Measurements from ENCODE around the gene ZSWIM6. TPM values are rescaled to one million over a fixed set of nuclear protein-coding genes. Genes with fewer than 3 reads are reported as not detected.

The ZSWIM6 gene
- total RNA-seq, 1 experiment from 2014 or later, result 4.2 TPM

GRCh38 chr5:61311056-61311610 lies 20.9 kb upstream of the ZSWIM6 start:
- Histone ChIP-seq H3K79me2 (ENCODE audit: low read length) (no peaks in the 10 kb centered on the region), H3K9me2 (replicated peaks; ENCODE audit: insufficient read depth, low read length) (no peaks in the 10 kb centered on the region), H3K9ac (ENCODE audit: low read length) (no peak overlapping the region), H4K20me1 (ENCODE audit: insufficient read depth, low read depth, low read length) (no peaks in the 10 kb centered on the region), H3K4me3 (ENCODE audit: low read length) (no peak overlapping the region), H2AFZ (ENCODE audit: low read length) (no peak overlapping the region), H3K27me3 (ENCODE audit: low read length) (no peaks in the 10 kb centered on the region), H3K4me2 (ENCODE audit: low read depth, low read length, poor library complexity, severe bottlenecking) (no peak overlapping the region), H3K36me3 (ENCODE audit: insufficient read depth, low read length) (no peaks in the 10 kb centered on the region), H3K9me3 (ENCODE audit: low read length) (no peaks in the 10 kb centered on the region), H3K4me1 (ENCODE audit: low read length) (no peaks in the 10 kb centered on the region), H3K27ac (ENCODE audit: low read length) (no peak overlapping the region)
- DNase-seq, result no peak

GRCh38 chr5:61311836-61312808 lies 19.9 kb upstream of the ZSWIM6 start:
- H3K9me2 ChIP-seq (replicated peaks; ENCODE audit: insufficient read depth, low read length), result no peaks in the 10 kb centered on the region
- no peaks in the 10 kb centered on the region for H3K27me3 ChIP-seq (ENCODE audit: low read length)
- no peaks in the 10 kb centered on the region for H4K20me1 ChIP-seq (ENCODE audit: insufficient read depth, low read depth, low read length)
- no peaks in the 10 kb centered on the region for H3K79me2 ChIP-seq (ENCODE audit: low read length)
- no peaks in the 10 kb centered on the region for H3K36me3 ChIP-seq (ENCODE audit: insufficient read depth, low read length)
- no peak overlapping the region for H3K27ac ChIP-seq (ENCODE audit: low read length)
- H3K4me2 ChIP-seq (ENCODE audit: low read depth, low read length, poor library complexity, severe bottlenecking), result no peak overlapping the region
- no peaks in the 10 kb centered on the region for H3K4me1 ChIP-seq (ENCODE audit: low read length)
- H3K4me3 ChIP-seq (ENCODE audit: low read length), result no peak overlapping the region
- no peak for DNase-seq
- H2AFZ ChIP-seq (ENCODE audit: low read length), result no peak overlapping the region
- H3K9me3 ChIP-seq (ENCODE audit: low read length), result no peaks in the 10 kb centered on the region
- H3K9ac ChIP-seq (ENCODE audit: low read length), result no peak overlapping the region

GRCh38 chr5:61313960-61314681 lies 17.9 kb upstream of the ZSWIM6 start:
- Histone ChIP-seq H3K9me2 (replicated peaks; ENCODE audit: insufficient read depth, low read length) (no peaks in the 10 kb centered on the region), H2AFZ (ENCODE audit: low read length) (no peak overlapping the region), H3K36me3 (ENCODE audit: insufficient read depth, low read length) (no peaks in the 10 kb centered on the region), H3K79me2 (ENCODE audit: low read length) (no peaks in the 10 kb centered on the region), H3K9me3 (ENCODE audit: low read length) (no peaks in the 10 kb centered on the region), H4K20me1 (ENCODE audit: insufficient read depth, low read depth, low read length) (no peaks in the 10 kb centered on the region), H3K4me1 (ENCODE audit: low read length) (peaks cover 3% of the 10 kb centered on the region), H3K9ac (ENCODE audit: low read length) (no peak overlapping the region), H3K27ac (ENCODE audit: low read length) (no peak overlapping the region), H3K4me2 (ENCODE audit: low read depth, low read length, poor library complexity, severe bottlenecking) (no peak overlapping the region), H3K4me3 (ENCODE audit: low read length) (no peak overlapping the region), H3K27me3 (ENCODE audit: low read length) (no peaks in the 10 kb centered on the region)
- no peak for DNase-seq

- no peaks in the 10 kb centered on the region for H3K79me2 ChIP-seq (ENCODE audit: low read length)
Measured at GRCh38 chr5:61318376-61318775, 13.7 kb upstream of the ZSWIM6 start.

GRCh38 chr5:61319388-61320146 lies 12.5 kb upstream of the ZSWIM6 start:
- DNase-seq, result peak; percentile 76
- Histone ChIP-seq H3K9me3 (ENCODE audit: low read length) (no peaks in the 10 kb centered on the region), H3K4me1 (ENCODE audit: low read length) (peaks cover 10% of the 10 kb centered on the region), H3K27me3 (ENCODE audit: low read length) (no peaks in the 10 kb centered on the region), H3K4me3 (ENCODE audit: low read length) (peak overlapping the region; percentile 31; the same call in 1 of the 2 replicates), H3K9me2 (replicated peaks; ENCODE audit: insufficient read depth, low read length) (no peaks in the 10 kb centered on the region), H4K20me1 (ENCODE audit: insufficient read depth, low read depth, low read length) (no peaks in the 10 kb centered on the region), H3K79me2 (ENCODE audit: low read length) (no peaks in the 10 kb centered on the region), H3K36me3 (ENCODE audit: insufficient read depth, low read length) (no peaks in the 10 kb centered on the region), H3K27ac (ENCODE audit: low read length) (no peak overlapping the region), H3K4me2 (ENCODE audit: low read depth, low read length, poor library complexity, severe bottlenecking) (peak overlapping the region; percentile 45), H2AFZ (ENCODE audit: low read length) (peak overlapping the region; percentile 61), H3K9ac (ENCODE audit: low read length) (no peak overlapping the region)

More at GRCh38 chr5:61318376-61318775, 13.7 kb upstream of the ZSWIM6 start:
- Histone ChIP-seq H3K9me3 (ENCODE audit: low read length) (no peaks in the 10 kb centered on the region), H3K9me2 (replicated peaks; ENCODE audit: insufficient read depth, low read length) (no peaks in the 10 kb centered on the region), H3K4me3 (ENCODE audit: low read length) (no peak overlapping the region), H3K4me2 (ENCODE audit: low read depth, low read length, poor library complexity, severe bottlenecking) (no peak overlapping the region), H2AFZ (ENCODE audit: low read length) (no peak overlapping the region), H3K27ac (ENCODE audit: low read length) (no peak overlapping the region), H3K27me3 (ENCODE audit: low read length) (no peaks in the 10 kb centered on the region), H3K36me3 (ENCODE audit: insufficient read depth, low read length) (no peaks in the 10 kb centered on the region), H3K4me1 (ENCODE audit: low read length) (peaks cover 10% of the 10 kb centered on the region), H4K20me1 (ENCODE audit: insufficient read depth, low read depth, low read length) (no peaks in the 10 kb centered on the region), H3K9ac (ENCODE audit: low read length) (no peak overlapping the region)
- no peak for DNase-seq

- H3K9me3 ChIP-seq (ENCODE audit: low read length), result no peaks in the 10 kb centered on the region
- H3K4me1 ChIP-seq (ENCODE audit: low read length), result peaks cover 10% of the 10 kb centered on the region
- no peak overlapping the region for H3K4me3 ChIP-seq (ENCODE audit: low read length)
- no peak overlapping the region for H3K9ac ChIP-seq (ENCODE audit: low read length)
- H3K4me2 ChIP-seq (ENCODE audit: low read depth, low read length, poor library complexity, severe bottlenecking), result no peak overlapping the region
- H3K27me3 ChIP-seq (ENCODE audit: low read length), result no peaks in the 10 kb centered on the region
- no peaks in the 10 kb centered on the region for H4K20me1 ChIP-seq (ENCODE audit: insufficient read depth, low read depth, low read length)
- H3K36me3 ChIP-seq (ENCODE audit: insufficient read depth, low read length), result no peaks in the 10 kb centered on the region
- H3K79me2 ChIP-seq (ENCODE audit: low read length), result no peaks in the 10 kb centered on the region
- no peak overlapping the region for H2AFZ ChIP-seq (ENCODE audit: low read length)
- DNase-seq, result no peak
- no peak overlapping the region for H3K27ac ChIP-seq (ENCODE audit: low read length)
- H3K9me2 ChIP-seq (replicated peaks; ENCODE audit: insufficient read depth, low read length), result no peaks in the 10 kb centered on the region
Measured at GRCh38 chr5:61320860-61321259, 11.2 kb upstream of the ZSWIM6 start.

GRCh38 chr5:61321669-61322068 lies 10.4 kb upstream of the ZSWIM6 start:
- DNase-seq, result no peak
- Histone ChIP-seq H3K27me3 (ENCODE audit: low read length) (no peaks in the 10 kb centered on the region), H3K27ac (ENCODE audit: low read length) (no peak overlapping the region), H3K9ac (ENCODE audit: low read length) (no peak overlapping the region), H3K79me2 (ENCODE audit: low read length) (no peaks in the 10 kb centered on the region), H3K4me2 (ENCODE audit: low read depth, low read length, poor library complexity, severe bottlenecking) (no peak overlapping the region), H2AFZ (ENCODE audit: low read length) (no peak overlapping the region), H3K36me3 (ENCODE audit: insufficient read depth, low read length) (no peaks in the 10 kb centered on the region), H3K4me3 (ENCODE audit: low read length) (no peak overlapping the region), H3K4me1 (ENCODE audit: low read length) (peaks cover 10% of the 10 kb centered on the region), H3K9me3 (ENCODE audit: low read length) (no peaks in the 10 kb centered on the region), H3K9me2 (replicated peaks; ENCODE audit: insufficient read depth, low read length) (no peaks in the 10 kb centered on the region), H4K20me1 (ENCODE audit: insufficient read depth, low read depth, low read length) (no peaks in the 10 kb centered on the region)
